GM20431 (cell line): ENCODE measurements around the gene KLHL40.

Experiments used
- in situ Hi-C: fragments of 300-500 bp; cut with MseI, MboI; formaldehyde crosslinking; loops from one replicate; pipeline ENCODE4 v1.15.0; 2020; ENCODE audit warnings: low sequenced_read_pairs; ENCODE audit not compliant: unreplicated experiment

The KLHL40 gene

GRCh38 chr3:42732829-42733459, 47.6 kb downstream of the KLHL40 start:
- in situ Hi-C loops: no loop called here

- in situ Hi-C loops: no loop called here
Observed at GRCh38 chr3:42733501-42734262, 48.3 kb downstream of the KLHL40 start.

- in situ Hi-C loops: no loop called here
Observed at GRCh38 chr3:42734263-42734860, 49.0 kb downstream of the KLHL40 start.

GRCh38 chr3:42735019-42735418, 49.7 kb downstream of the KLHL40 start:
- in situ Hi-C loops: no loop called here

GRCh38 chr3:42735615-42736014, 50.3 kb downstream of the KLHL40 start:
- in situ Hi-C loops: no loop called here

GRCh38 chr3:42736081-42736480, 50.7 kb downstream of the KLHL40 start:
- in situ Hi-C loops: no loop called here

GRCh38 chr3:42736531-42736930, 51.2 kb downstream of the KLHL40 start:
- in situ Hi-C loops: no loop called here

- in situ Hi-C loops: loop anchor here (10.0 kb wide), 1 partner anchor 185 kb away; no protein-coding TSS in a partner anchor
Observed at GRCh38 chr3:42739401-42740158, 54.2 kb downstream of the KLHL40 start.

GRCh38 chr3:42741796-42742195, 56.5 kb downstream of the KLHL40 start:
- in situ Hi-C loops: loop anchor here (10.0 kb wide), 1 partner anchor 187 kb away; no protein-coding TSS in a partner anchor
